Measurements from ENCODE around the gene AIP.

AIP gene

DNA sequence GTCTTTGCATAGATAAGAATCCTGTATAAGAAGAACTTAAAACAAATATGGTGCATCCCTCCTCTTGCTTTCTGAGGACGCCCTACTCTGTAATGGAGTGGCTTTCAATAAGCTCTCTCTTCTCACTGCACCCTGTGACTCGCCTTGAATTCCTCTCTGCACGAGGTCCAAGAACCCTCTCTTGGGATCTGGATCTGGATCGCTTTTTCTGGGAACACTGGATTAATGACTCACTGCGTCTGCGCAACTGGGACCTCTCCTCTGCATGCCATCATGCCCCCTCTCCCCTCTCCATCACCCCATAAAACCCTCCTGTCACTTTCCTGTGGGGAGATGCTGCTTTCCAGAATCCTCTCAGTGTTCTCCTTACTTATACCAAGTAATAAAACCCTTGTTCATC, 55.5 kb downstream of the AIP start:
- no peak for DNase-seq

DNA sequence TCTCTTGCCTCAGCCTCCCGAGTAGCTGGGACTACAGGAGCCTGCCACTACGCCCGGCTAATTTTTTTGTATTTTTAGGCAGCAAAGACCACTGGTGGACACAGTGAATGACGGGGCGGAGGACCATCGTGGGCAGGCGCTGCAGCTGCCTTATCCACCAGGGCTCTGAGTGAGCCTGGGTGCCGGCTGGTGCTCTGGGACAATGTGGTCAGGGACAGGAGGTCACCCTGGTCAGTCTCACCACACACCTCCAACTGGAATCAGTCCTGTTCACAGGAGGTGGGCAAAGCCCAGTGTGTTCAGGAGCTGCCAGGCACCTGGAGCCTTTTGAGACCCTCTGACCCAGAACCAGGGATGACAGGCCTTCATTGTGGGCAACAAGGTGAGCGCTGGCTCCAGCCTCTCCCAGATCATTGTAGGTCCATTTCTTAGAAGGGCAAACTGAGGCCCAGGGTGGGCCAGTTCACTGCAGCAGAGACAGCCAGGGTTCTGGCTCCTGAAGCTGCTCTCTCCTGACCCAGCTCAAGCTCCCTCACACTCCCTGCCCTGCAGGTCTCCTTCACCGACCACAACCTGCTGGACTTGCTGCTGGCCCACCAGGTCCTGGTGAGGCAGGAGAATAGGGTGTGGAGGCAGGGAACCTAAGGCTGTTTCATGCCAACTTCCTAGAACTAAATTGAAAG, 56.1 kb downstream of the AIP start:
- DNase-seq = no peak

DNA sequence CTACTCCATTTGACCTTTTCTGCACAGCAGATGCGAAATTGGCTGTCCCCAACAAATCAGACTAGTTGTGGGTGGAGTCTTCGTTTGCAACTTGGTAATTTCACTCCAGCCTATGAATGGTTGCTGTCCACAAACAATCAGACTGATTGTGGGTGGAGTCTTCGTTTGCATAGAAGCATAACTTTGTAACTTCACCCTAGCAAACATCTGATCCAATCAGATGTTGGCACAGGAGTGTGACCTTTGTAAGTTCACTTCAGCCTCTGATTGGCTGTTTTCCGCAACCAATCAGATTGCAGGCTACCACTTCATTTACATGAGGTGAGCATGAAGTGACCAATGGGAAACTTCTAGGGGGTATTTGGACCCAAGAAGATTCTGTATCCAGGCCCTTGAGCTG, 56.7 kb downstream of the AIP start:
- DNase-seq = no peak
